CD4-positive, alpha-beta memory T cell (primary cell): ENCODE measurements around the gene NCAN. TPM values are rescaled to one million over a fixed set of nuclear protein-coding genes. Genes with fewer than 3 reads are reported as not detected.

Source experiments
- CTCF ChIA-PET: fragments of 350-600 bp; sonication (Branson Sonifier 250); formaldehyde crosslinking; loops from one replicate; lab custom pipeline; 2021; ENCODE audit warnings: inconsistent platforms; ENCODE audit not compliant: partially characterized antibody; lab: Charles Lee
- POLR2A ChIA-PET: fragments of 350-600 bp; sonication (Branson Sonifier 250); formaldehyde crosslinking; loops from one replicate; lab custom pipeline; 2021; ENCODE audit not compliant: partially characterized antibody; lab: Charles Lee
- DNase-seq, 5 donors: peaks; one replicate each; pipeline versions ENCODE4 v3.0.0 to v3.0.0-alpha.2; 2020 to 2022; ENCODE audit warnings: mixed read lengths in 1 of 5
- H3K27ac ChIP-seq: one replicate; pipeline ENCODE4 v1.7.0; 2013; ENCODE audit warnings: low read depth, low read length
- H3K27me3 ChIP-seq: 2 replicates; pipeline ENCODE4 v1.7.0; 2013; ENCODE audit warnings: mild to moderate bottlenecking, low read length, moderate library complexity; ENCODE audit not compliant: insufficient read depth
- H3K36me3 ChIP-seq: 2 replicates; pipeline ENCODE4 v1.7.0; 2013; ENCODE audit warnings: mild to moderate bottlenecking, low read length, moderate library complexity; ENCODE audit not compliant: insufficient read depth
- H3K4me1 ChIP-seq: 2 replicates; pipeline ENCODE4 v1.7.0; 2013; ENCODE audit warnings: mild to moderate bottlenecking, low read length, moderate library complexity; ENCODE audit not compliant: insufficient read depth
- H3K4me3 ChIP-seq, 2 donors: one replicate each; pipeline ENCODE4 v1.7.0; 2013; ENCODE audit warnings: low read length in 2 of 2, mild to moderate bottlenecking in 1 of 2
- H3K9me3 ChIP-seq, 2 donors: one replicate each; pipeline ENCODE4 v1.7.0; 2013; ENCODE audit warnings: low read length in 2 of 2, control low read depth in 1 of 2; ENCODE audit not compliant: control insufficient read depth in 1 of 2
- H3K27ac Mint-ChIP-seq, 7 donors: one replicate each; pipeline ENCODE4 v1.8.0; 2020 to 2021; ENCODE audit warnings: mixed read lengths in 7 of 7, mild to moderate bottlenecking in 6 of 7, inconsistent platforms in 3 of 7, moderate library complexity in 3 of 7
- H3K27me3 Mint-ChIP-seq, 2 donors: one replicate each; pipeline ENCODE4 v1.8.0; 2020 to 2021; ENCODE audit warnings: mixed read lengths in 2 of 2
- H3K36me3 Mint-ChIP-seq, 2 donors: one replicate each; pipeline ENCODE4 v1.8.0; 2020 to 2021; ENCODE audit warnings: mixed read lengths in 2 of 2, inconsistent platforms in 1 of 2, mild to moderate bottlenecking in 1 of 2
- H3K4me1 Mint-ChIP-seq, 4 donors: one replicate each; pipeline ENCODE4 v1.8.0; 2020 to 2021; ENCODE audit warnings: mixed read lengths in 4 of 4, mild to moderate bottlenecking in 1 of 4
- H3K4me3 Mint-ChIP-seq, 8 donors: one replicate each; pipeline ENCODE4 v1.8.0; 2020 to 2021; ENCODE audit warnings: mixed read lengths in 8 of 8, mild to moderate bottlenecking in 7 of 8, moderate library complexity in 6 of 8, inconsistent platforms in 3 of 8
- H3K9me3 Mint-ChIP-seq, 8 donors: one replicate each; pipeline ENCODE4 v1.8.0; 2020 to 2021; ENCODE audit warnings: mixed read lengths in 8 of 8, mild to moderate bottlenecking in 5 of 8, inconsistent platforms in 3 of 8, moderate library complexity in 1 of 8
- intact Hi-C: fragments of 100-400 bp; cut with micrococcal nuclease; formaldehyde crosslinking; loops from one replicate; pipeline ENCODE4 v1.15.1; 2023
- polyA plus RNA-seq, 2 donors: library from polyadenylated mRNA; unstranded; fragments of 300-500 nt; fragmentation: Illumina TruSeq; gene quantifications; one replicate each; pipeline ENCODE4 v1.2.3, GENCODE V29; 2021
- total RNA-seq, 2 experiments: library from RNA; stranded (reverse); gene quantifications; one replicate each; pipeline ENCODE4 v1.2.3, GENCODE V29; 2021

The NCAN gene
- total RNA-seq (not detected), polyA plus RNA-seq (not detected)

DNA sequence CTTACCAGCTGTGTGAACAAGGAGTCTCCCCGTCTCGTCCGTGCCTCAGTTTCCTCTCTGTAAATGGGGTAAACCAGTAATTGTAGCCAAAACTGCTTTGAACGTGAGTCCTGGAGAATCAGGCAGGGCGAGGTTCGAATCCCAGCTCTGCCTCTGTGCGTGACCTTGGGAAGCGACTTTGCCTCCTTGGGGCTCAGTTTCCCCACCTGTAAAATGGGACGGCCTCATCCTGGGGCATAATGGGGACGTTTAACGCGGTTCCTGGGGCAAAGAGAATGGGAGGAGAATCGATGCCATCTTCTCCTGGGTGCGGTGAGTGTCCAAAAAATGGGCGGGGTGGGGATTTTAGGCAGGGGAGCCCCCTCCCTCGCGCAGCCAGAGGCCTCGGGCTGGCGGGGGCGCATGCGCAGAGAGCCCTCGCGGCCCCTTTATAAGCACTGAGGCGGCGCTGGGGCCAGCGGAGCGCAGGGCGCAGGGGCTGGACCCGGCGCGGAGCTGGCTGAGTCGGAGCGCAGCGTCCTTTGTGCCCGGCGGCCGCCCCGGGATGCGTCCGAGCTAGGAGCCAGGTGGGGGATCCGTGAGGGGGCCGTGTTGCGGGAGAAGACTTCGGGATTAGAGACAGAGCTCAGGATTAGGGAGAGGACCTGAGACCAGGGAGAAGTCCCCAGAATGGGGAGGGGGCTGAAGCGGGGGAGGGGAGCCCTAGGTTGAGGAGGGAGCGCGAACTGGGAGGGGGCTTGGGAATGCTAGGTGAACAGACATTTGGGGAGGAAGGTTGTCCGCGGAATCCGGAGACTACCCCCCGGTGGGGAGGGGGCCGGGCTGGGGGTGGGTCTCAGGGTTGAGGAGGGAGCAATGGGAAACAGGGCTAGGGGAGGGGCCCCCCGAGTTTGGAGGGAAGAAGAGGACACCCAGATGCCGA, at the start of gene NCAN:
Gene NCAN (plus strand): TSS at position 460 of the 922 bp plus-strand sequence. CDS start 4,996 bp downstream, outside the sequence.
- CTCF ChIA-PET = no interaction called here
- Histone ChIP-seq H3K27ac (no peak within 1 kb of the TSS), H3K4me1 (peaks cover 14% of the 10 kb centered on the region), H3K4me3 (no peak within 1 kb of the TSS), H3K27me3 (peaks cover 30% of the 10 kb centered on the region), H3K36me3 (no peaks in the 10 kb centered on the region), H3K9me3 (no peaks in the 10 kb centered on the region)
- POLR2A ChIA-PET = no interaction called here
- no peak within 1 kb of the TSS for H3K4me3 Mint-ChIP-seq
- no peak within 1 kb of the TSS for H3K27ac Mint-ChIP-seq
- peaks cover 12 to 21% (median 15%) of the 10 kb centered on the region in 4 donors for H3K4me1 Mint-ChIP-seq
- DNase-seq = no peak
- no peaks in the 10 kb centered on the region for H3K36me3 Mint-ChIP-seq
- peaks cover 30 to 43% of the 10 kb centered on the region in 2 donors for H3K27me3 Mint-ChIP-seq
- peaks cover 0 to 8% (median 0%) of the 10 kb centered on the region in 8 donors for H3K9me3 Mint-ChIP-seq
- intact Hi-C loops = no loop called here

DNA sequence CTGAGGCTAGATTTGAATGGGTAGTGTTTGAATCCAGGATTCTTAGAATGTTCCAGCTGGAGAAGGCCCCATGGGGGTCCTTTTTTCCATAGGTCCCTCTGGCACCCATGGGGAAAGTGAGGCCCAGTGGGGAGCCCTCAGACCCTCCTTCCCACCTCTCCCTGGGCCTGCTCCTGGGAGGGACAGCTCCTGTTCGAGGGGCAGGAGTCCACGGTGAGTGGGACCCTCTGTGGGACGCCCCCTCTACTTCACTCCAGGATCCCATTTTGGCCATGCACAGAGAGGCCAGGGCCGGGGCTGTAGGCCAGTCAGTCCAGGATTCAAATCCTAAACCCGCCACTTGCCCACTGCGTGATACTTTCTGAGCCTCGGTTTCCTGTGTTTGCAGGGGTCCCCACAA, 49.3 kb upstream of the NCAN start:
- peaks cover 0 to 4% of the 10 kb centered on the region in 2 donors for H3K36me3 Mint-ChIP-seq
- H3K9me3 Mint-ChIP-seq = no peaks in the 10 kb centered on the region
- H3K27me3 ChIP-seq = no peaks in the 10 kb centered on the region
- H3K27ac Mint-ChIP-seq = no peak overlapping the region
- intact Hi-C loops = no loop called here
- no peak overlapping the region for H3K4me3 ChIP-seq
- ChIA-PET CTCF (interaction anchor here (1.2 to 2.2 kb wide), 2 partner anchors 12 to 108 kb away, joined by 3 to 8 read pairs; no protein-coding TSS in a partner anchor), POLR2A (no interaction called here)
- H3K36me3 ChIP-seq = no peaks in the 10 kb centered on the region
- no peak for DNase-seq
- H3K27me3 Mint-ChIP-seq = no peaks in the 10 kb centered on the region
- H3K9me3 ChIP-seq = no peaks in the 10 kb centered on the region
- no peaks in the 10 kb centered on the region for H3K4me1 ChIP-seq
- H3K4me3 Mint-ChIP-seq = no peak overlapping the region
- no peak overlapping the region for H3K27ac ChIP-seq
- peaks cover 0 to 2% (median under 1%) of the 10 kb centered on the region in 4 donors for H3K4me1 Mint-ChIP-seq

DNA sequence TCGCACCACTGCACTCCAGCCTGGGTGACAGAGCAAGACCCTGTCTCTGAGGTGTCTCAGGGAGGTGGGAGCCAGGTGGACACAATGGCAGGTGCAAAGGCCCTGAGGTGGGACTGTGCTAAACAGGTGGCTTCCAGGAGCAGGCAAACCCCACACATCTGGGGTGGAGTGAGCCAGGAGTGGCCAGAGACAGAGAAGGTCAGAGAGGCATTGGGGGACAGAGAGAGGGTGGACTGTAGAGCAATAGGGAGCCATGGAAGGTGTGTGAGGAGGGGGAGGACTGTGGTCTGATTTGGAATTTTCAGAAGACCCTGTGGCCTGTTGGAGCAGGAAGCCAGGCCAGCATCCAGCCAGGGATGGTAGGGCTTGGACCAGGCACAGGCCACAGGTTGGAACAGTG, 46.4 kb upstream of the NCAN start:
- H3K36me3 ChIP-seq = no peaks in the 10 kb centered on the region
- peaks cover 0 to 7% of the 10 kb centered on the region in 2 donors for H3K36me3 Mint-ChIP-seq
- no peaks in the 10 kb centered on the region for H3K27me3 ChIP-seq
- H3K27me3 Mint-ChIP-seq = peaks cover under 1 to 1% of the 10 kb centered on the region in 2 donors
- H3K4me1 Mint-ChIP-seq = peaks cover 8 to 10% (median 10%) of the 10 kb centered on the region in 4 donors
- intact Hi-C loops = no loop called here
- peak overlapping the region in 1 of 7 donors; percentile 55 for H3K27ac Mint-ChIP-seq
- no peaks in the 10 kb centered on the region for H3K9me3 ChIP-seq
- H3K4me1 ChIP-seq = peaks cover 9% of the 10 kb centered on the region
- no peak overlapping the region for H3K27ac ChIP-seq
- ChIA-PET CTCF (no interaction called here), POLR2A (no interaction called here)
- no peak for DNase-seq
- no peaks in the 10 kb centered on the region for H3K9me3 Mint-ChIP-seq
- peak overlapping the region in 1 of 8 donors; percentile 29 for H3K4me3 Mint-ChIP-seq
- H3K4me3 ChIP-seq = no peak overlapping the region

DNA sequence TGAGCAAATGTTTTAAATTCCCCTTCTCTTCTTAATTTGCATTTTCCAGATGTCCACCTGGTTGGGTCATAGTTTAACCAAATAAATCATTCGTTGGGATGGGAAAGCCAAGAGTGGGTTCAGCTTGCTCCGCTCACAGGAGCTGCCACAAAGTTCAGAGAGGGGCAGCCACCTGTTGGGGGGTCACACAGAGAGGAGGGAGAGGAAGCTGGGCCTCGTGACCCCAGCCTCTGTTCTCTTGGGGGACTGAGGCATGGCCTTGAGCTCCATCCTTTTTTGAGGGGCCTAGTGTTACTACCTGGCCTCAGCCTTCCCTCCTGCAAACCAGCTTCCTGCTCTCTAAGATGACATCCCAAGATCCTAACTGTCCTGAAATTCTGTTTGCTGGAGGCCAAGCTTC, 44.1 kb upstream of the NCAN start:
- Mint-ChIP-seq H3K9me3 (no peaks in the 10 kb centered on the region), H3K27ac (no peak overlapping the region), H3K36me3 (peaks cover 0 to 5% of the 10 kb centered on the region in 2 donors), H3K4me3 (no peak overlapping the region), H3K4me1 (peaks cover 11 to 17% (median 14%) of the 10 kb centered on the region in 4 donors), H3K27me3 (peaks cover 1% of the 10 kb centered on the region in 2 donors)
- Histone ChIP-seq H3K9me3 (no peaks in the 10 kb centered on the region), H3K4me3 (no peak overlapping the region), H3K4me1 (peaks cover 14% of the 10 kb centered on the region), H3K27ac (no peak overlapping the region), H3K36me3 (no peaks in the 10 kb centered on the region), H3K27me3 (no peaks in the 10 kb centered on the region)
- intact Hi-C loops = no loop called here
- DNase-seq = no peak
- CTCF ChIA-PET = interaction anchor here (2.4 kb wide), 1 partner anchor 9 kb away, joined by 9 read pairs; no protein-coding TSS in a partner anchor
- POLR2A ChIA-PET = interaction anchor here (0.6 to 1.1 kb wide), 3 partner anchors 9 to 188 kb away, joined by 3 read pairs; partner anchors contain the start of genes BORCS8 and RFXANK

DNA sequence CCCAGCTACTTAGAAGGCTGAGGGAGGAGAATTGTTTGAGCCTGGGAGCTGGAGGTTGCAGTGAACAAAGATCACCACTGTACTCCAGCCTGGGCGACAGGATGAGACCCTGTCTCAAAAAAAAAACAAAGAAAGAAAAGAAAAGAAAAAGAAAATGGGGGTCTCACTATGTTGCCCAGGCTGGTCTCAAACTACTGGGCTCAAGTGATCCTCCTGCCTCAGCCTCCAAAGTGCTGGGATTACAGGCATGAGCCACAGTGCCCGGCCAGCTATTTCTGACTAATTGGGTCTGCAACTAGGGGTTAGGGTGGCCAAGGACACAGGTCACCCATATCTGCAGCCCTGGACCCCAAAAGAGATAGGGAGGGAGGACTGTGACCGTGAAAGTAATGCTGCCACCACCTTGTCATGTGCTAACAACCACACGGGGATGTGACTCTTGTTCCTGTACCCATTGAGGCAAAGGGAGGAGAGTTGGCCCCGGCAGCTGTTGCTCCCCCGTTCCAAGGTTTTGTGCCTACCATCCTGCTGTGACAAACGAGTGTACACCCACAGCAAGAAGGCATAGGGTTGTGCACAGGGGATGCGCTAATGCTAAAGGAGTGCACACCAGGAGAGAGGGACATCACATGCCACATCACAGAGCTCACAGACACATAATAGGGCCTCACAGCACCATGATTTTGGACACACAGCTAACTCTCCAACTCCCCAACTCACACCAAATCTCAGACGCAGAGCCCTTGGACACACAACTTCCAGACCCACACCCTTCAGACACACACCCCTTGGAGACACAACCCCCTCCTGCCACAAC, 42.3 kb upstream of the NCAN start:
- H3K4me3 ChIP-seq = no peak overlapping the region

DNA sequence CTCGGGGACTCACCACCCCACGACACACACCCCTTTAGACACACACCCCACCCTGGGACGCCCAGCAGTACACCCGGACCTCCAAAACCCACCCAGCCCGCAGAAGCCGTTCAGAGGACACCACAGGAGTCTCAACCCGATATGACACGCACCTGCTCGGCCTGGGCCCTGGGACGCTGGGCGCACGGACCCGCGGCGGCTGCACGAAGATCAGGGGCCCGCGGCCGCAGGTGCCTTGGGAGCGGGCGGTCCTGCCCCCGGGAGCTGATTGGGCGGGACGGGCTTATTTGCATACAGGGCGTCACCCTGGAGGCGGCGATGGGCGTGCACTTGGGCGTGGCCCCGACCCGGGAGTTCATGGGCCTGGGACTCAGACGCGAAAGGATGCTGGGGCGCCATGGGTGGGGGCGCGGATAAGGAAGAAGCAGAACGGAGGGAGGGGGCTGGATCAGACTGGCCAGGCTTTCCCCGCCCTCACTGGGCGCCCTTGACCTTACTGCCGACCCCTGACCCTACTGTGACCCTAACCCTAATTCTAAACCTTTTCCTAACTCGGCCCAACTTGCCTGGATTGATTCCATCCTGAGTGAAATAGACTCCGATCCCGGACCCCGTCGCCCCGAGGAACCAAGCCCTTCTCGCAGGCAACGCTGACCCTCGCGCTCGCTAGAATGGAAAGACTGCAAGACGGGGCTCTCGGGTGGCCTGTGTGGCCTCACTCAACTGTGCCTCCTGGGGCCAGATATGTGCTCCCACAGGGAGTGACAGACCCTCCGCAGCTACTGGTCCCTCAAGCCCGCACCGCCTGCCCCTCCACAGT, 41.5 kb upstream of the NCAN start, which contains the start of gene MEF2B:
Gene MEF2B (minus strand): TSS at position 211 of the 820 bp plus-strand sequence. CDS start 19,528 bp downstream, outside the sequence.
- H3K27ac ChIP-seq = no peak within 1 kb of the TSS
- H3K4me1 ChIP-seq = peaks cover 14% of the 10 kb centered on the region
- peak within 1 kb of the TSS in 7 of 8 donors; percentile 60 to 82 (median 71) for H3K4me3 Mint-ChIP-seq
- CTCF ChIA-PET = interaction anchor here (1.2 kb wide), 1 partner anchor 117 kb away, joined by 4 read pairs; no protein-coding TSS in a partner anchor
- peak within 1 kb of the TSS in 6 of 7 donors; percentile 25 to 79 (median 60) for H3K27ac Mint-ChIP-seq
- DNase-seq = peak; percentile 68 to 85 (median 73)
- POLR2A ChIA-PET = no interaction called here
- H3K4me3 ChIP-seq = peak within 1 kb of the TSS in 1 of 2 donors; percentile 5
- H3K9me3 ChIP-seq = no peaks in the 10 kb centered on the region
- no peaks in the 10 kb centered on the region for H3K9me3 Mint-ChIP-seq
- peaks cover 1% of the 10 kb centered on the region in 2 donors for H3K27me3 Mint-ChIP-seq
- peaks cover 12 to 17% (median 14%) of the 10 kb centered on the region in 4 donors for H3K4me1 Mint-ChIP-seq
- intact Hi-C loops = no loop called here
- H3K27me3 ChIP-seq = no peaks in the 10 kb centered on the region
- no peaks in the 10 kb centered on the region for H3K36me3 ChIP-seq
- peaks cover 0 to 8% of the 10 kb centered on the region in 2 donors for H3K36me3 Mint-ChIP-seq

More for the DNA sequence above, 42.3 kb upstream of the NCAN start:
- DNase-seq = no peak
- POLR2A ChIA-PET = no interaction called here
- Mint-ChIP-seq H3K4me1 (peaks cover 11 to 17% (median 14%) of the 10 kb centered on the region in 4 donors), H3K9me3 (no peaks in the 10 kb centered on the region), H3K27me3 (peaks cover 1% of the 10 kb centered on the region in 2 donors), H3K27ac (peak overlapping the region in 2 of 7 donors; percentile 59 to 60), H3K4me3 (peak overlapping the region in 7 of 8 donors; percentile 60 to 82 (median 71)), H3K36me3 (peaks cover 0 to 5% of the 10 kb centered on the region in 2 donors)
- Histone ChIP-seq H3K9me3 (no peaks in the 10 kb centered on the region), H3K27me3 (no peaks in the 10 kb centered on the region), H3K36me3 (no peaks in the 10 kb centered on the region), H3K4me1 (peaks cover 14% of the 10 kb centered on the region), H3K27ac (no peak overlapping the region)
- CTCF ChIA-PET = interaction anchor here (1.2 kb wide), 1 partner anchor 116 kb away, joined by 4 read pairs; no protein-coding TSS in a partner anchor
- intact Hi-C loops = no loop called here
